ENCODE measurements around the gene FNTB. TPM values are rescaled to one million over a fixed set of nuclear protein-coding genes. Genes with fewer than 3 reads are reported as not detected.
A peak's percentile ranks its signal among the peaks of the same experiment; 100 is the strongest.

Gene FNTB
- polyA plus RNA-seq, 3 donors from 2014 or later = 1.0 to 5.2 (median 1.6) TPM

- Mint-ChIP-seq H3K4me3 (no peak overlapping the region), H3K4me1 (peaks cover 29 to 36% of the 10 kb centered on the region in 2 donors), H3K27me3 (ENCODE audit: low read depth in 3 of 3) (no peaks in the 10 kb centered on the region), H3K27ac (peak overlapping the region in 2 of 6 donors; percentile 24 to 40), H3K36me3 (peaks cover 0 to 17% (median 3%) of the 10 kb centered on the region in 3 donors), H3K9me3 (no peaks in the 10 kb centered on the region)
- DNase-seq = no peak
Observed at GRCh38 chr14:64946310-64947045, 40.2 kb upstream of the FNTB start.

- DNase-seq = no peak
- peaks cover 26 to 29% of the 10 kb centered on the region in 2 donors for H3K4me1 Mint-ChIP-seq
- no peak overlapping the region for H3K27ac Mint-ChIP-seq
- H3K9me3 Mint-ChIP-seq = no peaks in the 10 kb centered on the region
- H3K27me3 Mint-ChIP-seq (ENCODE audit: low read depth in 3 of 3) = no peaks in the 10 kb centered on the region
- peaks cover 0 to 17% (median 3%) of the 10 kb centered on the region in 3 donors for H3K36me3 Mint-ChIP-seq
- H3K4me3 Mint-ChIP-seq = no peak overlapping the region
Observed at GRCh38 chr14:64947710-64948611, 38.7 kb upstream of the FNTB start.

GRCh38 chr14:64948612-64949210, 38.0 kb upstream of the FNTB start:
- H3K9me3 Mint-ChIP-seq = no peaks in the 10 kb centered on the region
- no peak for DNase-seq
- H3K27ac Mint-ChIP-seq = no peak overlapping the region
- H3K4me1 Mint-ChIP-seq = peaks cover 20 to 22% of the 10 kb centered on the region in 2 donors
- H3K36me3 Mint-ChIP-seq = peaks cover 0 to 17% (median 3%) of the 10 kb centered on the region in 3 donors
- H3K27me3 Mint-ChIP-seq (ENCODE audit: low read depth in 3 of 3) = no peaks in the 10 kb centered on the region
- H3K4me3 Mint-ChIP-seq = no peak overlapping the region

- Mint-ChIP-seq H3K4me1 (peaks cover 4 to 8% of the 10 kb centered on the region in 2 donors), H3K9me3 (no peaks in the 10 kb centered on the region), H3K36me3 (peaks cover 0 to 19% (median 7%) of the 10 kb centered on the region in 3 donors), H3K27me3 (ENCODE audit: low read depth in 3 of 3) (no peaks in the 10 kb centered on the region), H3K27ac (no peak overlapping the region), H3K4me3 (no peak overlapping the region)
- DNase-seq = no peak
Observed at GRCh38 chr14:64950889-64951288, 35.8 kb upstream of the FNTB start.

- Mint-ChIP-seq H3K4me3 (no peak overlapping the region), H3K36me3 (peaks cover 0 to 15% (median 7%) of the 10 kb centered on the region in 3 donors), H3K27ac (peak overlapping the region in 1 of 6 donors; percentile 29), H3K27me3 (ENCODE audit: low read depth in 3 of 3) (no peaks in the 10 kb centered on the region), H3K9me3 (no peaks in the 10 kb centered on the region), H3K4me1 (peaks cover 4% of the 10 kb centered on the region in 2 donors)
- no peak for DNase-seq
Observed at GRCh38 chr14:64951291-64951690, 35.4 kb upstream of the FNTB start.

- Mint-ChIP-seq H3K9me3 (no peaks in the 10 kb centered on the region), H3K27ac (no peak overlapping the region), H3K4me1 (peaks cover 0 to 4% of the 10 kb centered on the region in 2 donors), H3K27me3 (ENCODE audit: low read depth in 3 of 3) (no peaks in the 10 kb centered on the region), H3K4me3 (no peak overlapping the region), H3K36me3 (peaks cover 0 to 11% (median 7%) of the 10 kb centered on the region in 3 donors)
- DNase-seq = no peak
Observed at GRCh38 chr14:64951724-64952123, 35.0 kb upstream of the FNTB start.

- H3K4me1 Mint-ChIP-seq = peaks cover 0 to 4% of the 10 kb centered on the region in 2 donors
- H3K4me3 Mint-ChIP-seq = no peak overlapping the region
- no peaks in the 10 kb centered on the region for H3K9me3 Mint-ChIP-seq
- DNase-seq = no peak
- no peaks in the 10 kb centered on the region for H3K27me3 Mint-ChIP-seq (ENCODE audit: low read depth in 3 of 3)
- H3K36me3 Mint-ChIP-seq = peaks cover 0 to 11% (median 7%) of the 10 kb centered on the region in 3 donors
- peak overlapping the region in 5 of 6 donors; percentile 6 to 59 (median 33) for H3K27ac Mint-ChIP-seq
Observed at GRCh38 chr14:64952598-64953309, 33.9 kb upstream of the FNTB start.

- Mint-ChIP-seq H3K27me3 (ENCODE audit: low read depth in 3 of 3) (no peaks in the 10 kb centered on the region), H3K9me3 (no peaks in the 10 kb centered on the region), H3K27ac (peak overlapping the region in 3 of 6 donors; percentile 33 to 53 (median 51)), H3K4me3 (no peak overlapping the region), H3K4me1 (peaks cover 0 to 4% of the 10 kb centered on the region in 2 donors), H3K36me3 (peaks cover 0 to 11% (median 7%) of the 10 kb centered on the region in 3 donors)
- no peak for DNase-seq
Observed at GRCh38 chr14:64953310-64953654, 33.4 kb upstream of the FNTB start.

- Mint-ChIP-seq H3K9me3 (no peaks in the 10 kb centered on the region), H3K27me3 (ENCODE audit: low read depth in 3 of 3) (no peaks in the 10 kb centered on the region), H3K4me1 (peaks cover 0 to 4% of the 10 kb centered on the region in 2 donors), H3K36me3 (peaks cover 0 to 11% (median 7%) of the 10 kb centered on the region in 3 donors), H3K27ac (peak overlapping the region in 1 of 6 donors; percentile 51), H3K4me3 (no peak overlapping the region)
- no peak for DNase-seq
Observed at GRCh38 chr14:64953661-64954060, 33.0 kb upstream of the FNTB start.

GRCh38 chr14:64954491-64955240, 32.0 kb upstream of the FNTB start:
- Mint-ChIP-seq H3K4me1 (peaks cover 0 to 4% of the 10 kb centered on the region in 2 donors), H3K4me3 (no peak overlapping the region), H3K9me3 (no peaks in the 10 kb centered on the region), H3K36me3 (peaks cover 0 to 11% (median 6%) of the 10 kb centered on the region in 3 donors), H3K27ac (no peak overlapping the region), H3K27me3 (ENCODE audit: low read depth in 3 of 3) (no peaks in the 10 kb centered on the region)
- DNase-seq = no peak

GRCh38 chr14:64955297-64955696, 31.4 kb upstream of the FNTB start:
- Mint-ChIP-seq H3K27ac (no peak overlapping the region), H3K4me3 (no peak overlapping the region), H3K9me3 (no peaks in the 10 kb centered on the region), H3K27me3 (ENCODE audit: low read depth in 3 of 3) (no peaks in the 10 kb centered on the region), H3K36me3 (peaks cover 0 to 9% (median 4%) of the 10 kb centered on the region in 3 donors), H3K4me1 (peaks cover under 1 to 4% of the 10 kb centered on the region in 2 donors)
- DNase-seq = no peak

GRCh38 chr14:64956697-64957406, 29.8 kb upstream of the FNTB start:
- Mint-ChIP-seq H3K27ac (no peak overlapping the region), H3K36me3 (peaks cover 0 to 8% (median 4%) of the 10 kb centered on the region in 3 donors), H3K4me1 (peaks cover 6 to 8% of the 10 kb centered on the region in 2 donors), H3K27me3 (ENCODE audit: low read depth in 3 of 3) (no peaks in the 10 kb centered on the region), H3K4me3 (no peak overlapping the region), H3K9me3 (no peaks in the 10 kb centered on the region)
- DNase-seq = no peak

All from immature natural killer cell (primary cell).